SHP77 (cell line): ENCODE results near the gene COL25A1.
"Not testable (repeated sequence)": the region's sequence is repeated elsewhere in the genome, so short reads cannot be mapped to it uniquely, and the experiment has no call there.

Experiments used
- DNase-seq, 2 experiments: peaks; one replicate each; lab custom pipeline; 2025; lab: John Stamatoyannopoulos, UW

COL25A1 gene

DNA sequence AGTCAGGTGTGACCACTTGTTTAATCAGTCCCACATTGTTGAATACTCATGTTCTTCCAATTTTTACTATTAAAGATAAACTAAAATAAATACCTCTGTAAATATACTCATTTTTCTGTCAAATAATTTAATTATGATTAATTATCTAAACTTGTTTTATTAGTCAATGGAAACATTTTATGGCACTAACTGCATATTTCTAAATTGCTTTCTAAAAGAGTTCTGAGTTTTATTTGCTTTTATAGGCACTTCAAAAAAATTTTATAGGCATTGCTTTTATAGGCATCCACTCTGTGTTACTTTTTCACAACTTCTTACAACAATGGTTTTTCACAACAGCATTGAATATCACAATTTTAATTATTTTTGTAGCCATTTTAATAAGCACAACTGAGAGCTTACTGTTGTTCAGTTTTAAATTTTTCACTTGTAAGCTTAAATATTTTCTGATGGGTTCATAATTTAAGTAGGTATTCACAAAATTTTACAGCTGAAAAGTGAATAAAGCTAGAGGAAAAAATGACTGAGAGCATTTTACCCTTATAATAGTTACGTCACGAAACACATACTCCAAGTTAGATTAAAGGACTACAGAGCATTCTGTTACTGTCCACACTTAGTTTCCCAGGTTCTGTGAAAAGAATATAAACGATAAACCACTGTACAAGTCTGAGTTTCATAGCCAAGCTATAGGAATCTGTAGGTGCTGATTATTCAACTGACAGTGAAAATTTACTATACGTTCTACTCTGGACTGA is 398.8 kb downstream of the COL25A1 start:
- no peak for DNase-seq

DNA sequence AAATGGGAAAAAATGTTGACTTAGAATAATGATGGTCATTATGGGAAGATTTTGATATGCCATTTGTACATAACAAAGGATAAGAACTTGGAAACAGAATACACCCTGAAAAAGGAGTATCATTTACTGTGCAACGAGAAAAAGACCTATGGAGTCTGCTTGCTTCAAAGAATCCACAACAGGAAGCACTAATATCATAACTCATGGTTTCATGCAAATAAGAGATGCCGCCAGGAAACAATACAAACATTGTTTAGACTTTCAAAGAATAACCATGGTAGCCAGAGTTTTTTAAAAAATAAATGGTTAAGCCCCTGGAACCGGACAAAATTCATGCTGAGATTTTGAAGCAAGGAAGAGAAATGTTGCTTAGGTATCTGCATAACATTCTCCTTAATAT is 399.7 kb downstream of the COL25A1 start:
- no peak for DNase-seq

DNA sequence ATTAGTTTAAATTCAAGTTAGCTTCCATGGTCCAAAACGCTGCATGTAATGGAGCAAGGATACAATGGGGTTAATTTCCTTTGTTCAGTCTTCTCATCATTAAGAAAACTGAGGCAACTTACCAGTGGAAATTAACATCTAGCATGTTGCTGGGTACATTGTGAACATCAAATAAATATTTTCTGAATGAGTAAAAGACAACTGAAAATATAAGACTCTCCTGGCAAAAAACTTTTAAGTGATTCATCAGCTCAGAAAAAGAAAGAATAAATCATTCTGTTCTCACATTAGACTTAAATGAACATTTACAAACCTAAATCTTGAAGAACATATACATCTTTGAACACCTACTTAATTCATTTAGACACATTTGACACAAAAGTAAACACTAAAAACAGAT is 401.2 kb downstream of the COL25A1 start:
- DNase-seq = no peak

DNA sequence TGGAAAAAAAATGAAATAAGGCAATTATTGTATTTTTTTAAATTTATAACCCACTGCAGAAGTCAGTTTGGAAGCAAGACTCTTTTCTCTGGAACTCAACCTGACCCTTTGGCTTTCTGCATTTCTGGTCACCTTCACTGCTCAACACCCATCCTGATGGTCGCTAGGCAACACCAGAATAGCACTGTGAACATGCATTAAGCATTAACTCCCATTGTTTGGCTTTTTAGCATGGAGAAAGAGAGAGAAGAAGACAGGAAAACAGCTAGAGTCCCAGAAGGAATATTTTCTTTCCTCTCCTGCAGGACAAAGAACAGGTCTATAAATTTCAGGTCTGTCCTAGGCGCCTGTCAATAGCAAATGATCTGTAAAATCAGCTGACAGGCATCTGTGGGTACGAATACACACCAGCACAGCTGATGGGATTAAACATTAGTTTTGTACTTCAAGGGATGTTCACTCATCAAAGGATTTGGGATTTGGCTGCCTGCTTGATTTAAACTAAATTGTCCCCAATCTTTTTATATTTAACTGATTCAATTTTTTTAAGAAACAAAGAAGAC is 402.4 kb downstream of the COL25A1 start:
- no peak for DNase-seq

DNA sequence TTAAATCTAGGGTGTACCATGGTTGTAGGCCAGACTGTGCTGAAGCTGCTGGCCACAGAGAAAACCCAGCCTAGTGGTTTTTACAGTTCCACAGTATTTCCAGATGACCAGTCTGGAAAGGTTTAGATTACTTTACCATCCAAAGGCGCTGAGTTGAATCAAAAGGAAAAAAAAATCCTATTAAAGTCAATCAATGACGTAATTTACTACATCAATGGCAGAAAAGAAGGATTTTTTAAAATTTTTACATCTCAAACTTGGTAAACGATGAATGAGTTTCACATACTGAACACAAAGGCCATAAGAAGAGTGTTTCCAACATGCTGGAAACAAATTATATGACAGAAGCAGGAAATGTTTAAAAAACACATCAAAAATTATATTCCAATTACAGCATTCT is 409.0 kb downstream of the COL25A1 start:
- DNase-seq = no peak

DNA sequence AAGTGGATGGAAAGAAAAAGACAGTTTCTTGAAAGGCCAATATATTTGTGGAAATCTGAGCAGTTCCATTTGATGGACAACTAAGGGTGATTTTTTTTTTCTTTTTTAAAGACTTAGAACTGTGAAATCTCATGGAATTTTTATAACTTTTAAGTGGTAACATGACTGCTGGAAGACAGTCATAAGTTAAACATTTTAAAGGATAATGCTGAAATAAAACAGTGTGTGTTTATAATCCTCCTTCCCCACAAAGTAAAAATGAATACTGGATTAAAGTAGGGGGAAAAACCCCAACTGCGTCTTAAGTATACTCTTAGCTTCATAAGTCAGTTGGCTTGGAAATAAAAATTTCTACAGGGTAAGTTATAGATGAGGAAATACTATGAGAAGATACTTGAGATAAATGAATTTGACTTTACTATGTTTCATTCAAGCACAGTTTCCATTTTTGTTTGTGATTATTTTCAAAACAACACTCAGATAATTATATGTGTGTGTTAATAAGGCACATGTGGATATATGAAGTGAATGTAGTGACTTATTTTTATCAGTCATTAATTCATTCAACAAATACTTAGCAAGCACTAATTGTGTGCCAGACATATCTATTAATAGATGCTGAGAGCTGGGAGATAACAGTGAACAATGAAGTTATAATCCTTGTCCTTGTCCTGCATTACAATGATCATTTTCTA is 410.4 kb downstream of the COL25A1 start:
- DNase-seq = no peak

DNA sequence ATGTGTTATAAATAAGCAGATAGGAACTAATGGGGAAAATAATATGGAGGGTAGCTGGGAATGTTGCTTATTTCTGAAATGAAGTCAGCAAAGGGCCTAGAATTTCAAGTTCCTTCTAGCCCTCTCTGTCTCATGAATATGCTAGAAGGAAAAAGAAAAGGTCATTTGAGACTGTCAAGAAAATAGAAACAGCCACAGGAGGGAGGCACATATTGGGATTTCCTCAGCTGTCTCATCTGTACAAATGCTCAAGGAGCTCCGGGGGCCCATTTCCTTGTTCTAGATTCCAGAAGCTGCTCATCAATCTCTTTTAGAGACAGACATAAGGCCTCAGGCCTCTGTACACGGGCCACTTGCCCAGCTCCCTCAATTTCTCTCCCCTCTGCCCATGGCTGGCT is 412.0 kb downstream of the COL25A1 start:
- DNase-seq = no peak

DNA sequence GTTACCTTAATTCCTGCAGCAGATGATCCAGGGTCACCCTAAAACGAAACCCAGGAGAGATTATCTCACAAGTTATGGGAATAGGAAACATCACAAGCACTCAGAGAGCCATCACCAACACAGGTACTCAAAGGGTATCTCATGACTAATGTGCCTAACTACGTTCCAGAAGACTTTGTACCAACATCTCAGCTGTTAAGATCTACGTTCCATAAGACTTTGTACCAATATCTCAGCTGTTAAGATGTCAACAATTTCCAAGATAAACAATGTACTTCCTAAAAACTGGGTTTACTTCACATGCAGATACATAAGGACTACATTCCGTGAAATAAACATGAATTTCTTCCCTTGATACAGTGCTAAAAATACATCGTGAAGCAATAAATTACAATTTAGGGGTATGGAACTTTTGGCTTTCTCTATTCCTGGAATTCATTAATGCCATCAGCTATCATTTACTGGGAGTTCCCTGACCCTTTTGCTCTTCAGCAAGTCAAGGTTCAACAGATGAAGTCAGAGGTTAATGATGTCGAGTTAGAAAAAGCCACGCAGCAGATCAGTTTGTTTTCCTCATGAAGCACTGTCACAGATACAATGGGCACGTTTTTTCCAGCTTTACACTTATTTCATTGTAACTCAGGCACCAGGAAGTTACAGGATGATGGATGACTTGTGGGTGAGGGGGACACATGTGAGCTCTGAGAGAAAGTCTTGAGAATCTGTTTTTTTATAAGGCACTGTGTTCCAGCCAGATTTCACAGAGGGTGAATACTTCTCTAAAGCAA is 412.6 kb downstream of the COL25A1 start:
- DNase-seq = no peak

DNA sequence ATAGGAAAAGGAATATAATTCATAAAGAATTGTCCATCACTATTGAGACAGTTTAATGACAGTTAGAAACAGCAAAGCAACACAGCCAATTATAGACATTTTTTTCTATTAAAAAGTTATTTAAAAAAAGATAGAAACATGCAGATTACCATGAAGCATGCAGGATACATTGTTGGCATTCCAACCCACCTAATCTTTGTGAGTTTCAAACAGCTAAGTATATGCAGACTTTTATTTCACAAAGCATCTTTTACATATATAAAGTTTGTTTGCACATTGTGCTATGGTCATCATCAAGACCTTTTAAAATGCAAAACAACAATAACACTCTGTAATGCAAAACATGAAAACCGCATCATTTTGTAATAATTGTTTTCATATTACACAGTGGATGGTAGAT is 413.7 kb downstream of the COL25A1 start:
- no peak for DNase-seq

DNA sequence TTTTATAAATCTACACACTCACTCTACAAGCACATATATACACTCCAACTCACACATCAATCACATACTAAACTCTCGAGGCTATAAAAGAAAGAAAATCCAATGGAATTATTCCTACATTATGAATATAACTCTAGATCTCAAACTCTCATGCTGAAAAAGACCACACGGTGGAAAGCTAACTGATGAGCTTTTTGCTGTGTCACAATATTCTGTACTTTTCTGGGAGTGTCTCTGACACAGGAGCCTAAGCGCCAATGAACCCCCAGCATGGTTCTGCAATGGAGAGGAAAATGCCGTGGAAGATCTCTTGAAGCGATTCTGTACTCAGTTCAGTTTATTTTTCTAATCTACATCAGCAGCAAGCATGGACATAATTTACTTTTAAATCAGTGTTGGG is 415.4 kb downstream of the COL25A1 start:
- DNase-seq = no peak

DNA sequence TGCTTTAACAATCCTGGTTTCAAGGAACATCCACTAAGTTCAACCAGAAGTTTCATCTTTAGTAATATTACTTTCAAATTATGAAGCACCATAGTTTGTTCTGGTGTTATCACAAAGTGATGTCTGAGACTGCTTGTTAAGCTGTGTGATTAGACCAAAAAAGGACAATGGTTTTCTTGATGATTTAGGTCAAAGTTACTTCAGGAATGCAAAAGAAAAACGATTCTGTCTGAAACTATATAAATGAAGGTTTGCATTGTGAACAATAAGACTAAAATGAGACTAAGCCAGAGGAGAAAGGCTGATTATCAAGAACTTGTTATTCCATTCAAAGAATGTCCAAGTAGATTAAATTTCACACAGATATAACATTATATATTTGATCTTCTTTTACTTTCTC is 417.2 kb downstream of the COL25A1 start:
- DNase-seq = no peak

DNA sequence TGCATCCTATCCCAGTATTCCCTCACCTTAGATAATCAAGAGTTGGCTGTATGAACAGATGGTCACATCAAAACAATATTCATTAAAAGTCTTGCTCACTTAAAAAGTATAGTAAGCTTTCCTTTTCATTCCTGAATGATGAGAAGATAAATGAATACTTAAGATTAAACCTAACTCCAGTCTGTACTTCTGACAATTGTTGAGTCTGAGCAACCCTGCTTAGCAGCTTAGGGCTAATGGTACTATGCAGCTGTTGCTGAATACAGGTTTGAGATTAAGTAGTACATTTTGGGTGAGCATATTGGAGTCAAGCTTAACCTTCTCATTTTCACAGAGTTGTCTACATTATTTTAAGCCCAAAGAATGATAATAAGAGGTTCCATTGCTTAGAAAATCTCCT is 417.9 kb downstream of the COL25A1 start:
- DNase-seq = no peak

DNA sequence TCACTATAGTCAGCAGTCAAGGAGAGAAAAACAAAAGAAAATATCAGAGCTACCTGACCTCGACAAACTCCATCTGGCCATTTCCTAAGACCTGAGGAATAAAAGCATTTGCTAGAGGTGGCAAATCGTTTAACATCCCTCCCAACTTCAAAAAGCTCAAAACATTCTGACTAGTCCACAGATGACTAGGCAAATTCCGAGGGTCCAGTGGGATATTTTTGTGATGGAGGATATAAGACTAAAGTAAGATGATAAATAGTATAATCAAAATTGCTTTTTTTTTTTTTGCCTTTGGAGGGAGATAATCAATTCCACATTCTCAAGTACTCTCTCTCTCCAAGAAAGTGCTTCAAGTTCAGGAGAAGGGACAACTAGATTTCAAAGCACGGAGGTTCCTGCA is 420.5 kb downstream of the COL25A1 start:
- DNase-seq = no peak

DNA sequence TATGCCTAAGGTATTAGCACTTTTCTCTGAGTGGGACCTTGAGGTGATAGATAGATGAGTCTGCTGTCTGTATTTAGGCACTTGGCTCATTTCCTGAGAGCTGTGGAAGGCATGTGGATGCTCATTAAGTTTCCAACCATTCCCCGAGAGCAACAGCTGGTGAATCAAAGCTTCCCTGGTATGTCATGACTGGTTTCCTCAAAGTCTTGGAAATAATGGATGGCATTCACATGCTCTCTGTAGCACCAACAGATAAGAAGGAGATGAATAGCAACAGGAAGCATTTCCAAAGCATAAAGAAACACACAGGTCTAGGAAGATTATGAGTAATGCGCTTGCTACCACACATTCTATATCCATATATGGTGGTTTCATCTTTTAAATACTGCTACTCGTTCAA is 421.3 kb downstream of the COL25A1 start:
- DNase-seq = no peak

DNA sequence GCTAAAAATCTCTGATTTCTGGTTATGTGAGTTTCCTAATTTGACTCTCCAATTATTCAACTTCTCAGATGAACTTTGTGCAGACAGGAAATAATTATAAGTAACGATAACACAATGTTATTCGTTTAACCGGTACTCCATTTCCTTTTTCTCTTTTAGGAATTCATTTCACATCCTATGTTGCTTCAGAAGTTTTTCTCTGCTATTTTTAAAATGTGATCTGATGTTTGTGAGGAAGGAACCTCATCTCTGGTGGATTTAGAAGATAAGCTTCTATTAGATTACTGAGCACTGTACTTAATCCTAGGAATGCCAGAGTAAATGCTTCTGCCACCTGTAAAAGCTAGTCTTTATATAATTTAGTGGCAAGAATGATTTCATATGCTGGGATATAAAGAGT is 423.7 kb downstream of the COL25A1 start:
- no peak for DNase-seq

DNA sequence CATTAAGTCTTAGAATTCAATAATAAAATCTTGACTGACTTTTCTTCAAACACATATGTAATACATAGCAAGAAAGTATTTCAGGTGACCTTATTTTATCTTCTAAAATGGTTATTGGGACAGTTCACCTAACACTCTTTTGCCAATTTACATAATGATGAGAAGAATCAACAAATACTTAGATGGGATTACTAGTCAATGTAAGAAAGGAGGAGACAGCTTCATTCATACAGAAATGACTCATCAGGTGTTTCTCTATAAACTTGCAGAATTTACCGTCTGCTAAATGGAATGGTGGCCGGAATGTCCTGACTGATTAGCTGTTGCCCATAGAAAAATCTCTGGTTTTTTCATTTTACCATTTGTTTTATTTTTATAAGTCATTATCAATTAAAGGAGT is 424.6 kb downstream of the COL25A1 start:
- DNase-seq = no peak

DNA sequence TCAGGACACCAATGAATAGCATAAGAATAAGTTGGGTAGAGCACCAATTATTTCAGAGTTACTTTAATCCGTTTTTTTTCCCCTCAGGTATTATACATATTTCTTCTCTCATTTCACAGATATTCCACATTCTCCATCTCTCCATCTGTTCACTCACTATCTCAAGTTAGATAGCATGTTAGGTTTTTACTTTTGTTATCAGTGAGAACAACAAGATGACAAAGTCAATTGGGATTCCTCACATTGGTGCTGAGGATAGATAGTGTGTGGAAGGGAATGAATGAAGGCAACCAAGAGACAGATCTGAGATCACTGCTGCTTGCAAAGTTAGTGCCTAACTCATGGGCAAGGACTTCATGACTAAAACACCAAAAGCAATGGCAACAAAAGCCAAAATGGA is 427.7 kb downstream of the COL25A1 start:
- DNase-seq = no peak

DNA sequence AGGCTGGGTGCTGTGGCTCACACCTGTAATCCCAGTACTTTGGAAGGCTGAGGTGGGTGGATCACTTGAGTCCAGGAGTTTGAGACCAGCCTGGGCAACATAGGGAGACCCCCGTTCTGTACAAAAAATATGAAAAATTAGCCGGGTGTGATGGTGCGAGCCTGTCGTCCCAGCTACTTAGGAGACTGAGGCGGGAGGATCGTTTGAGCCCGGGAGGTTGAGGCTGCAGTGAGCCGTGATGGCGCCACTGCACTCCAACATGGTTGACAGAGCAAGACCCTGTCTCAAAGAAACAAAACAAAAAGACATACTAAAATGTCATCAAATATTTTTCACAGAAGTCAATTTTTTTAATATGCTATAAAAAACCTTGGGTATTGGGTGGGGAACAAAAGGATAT is 432.5 kb downstream of the COL25A1 start:
- not testable (repeated sequence) for DNase-seq

DNA sequence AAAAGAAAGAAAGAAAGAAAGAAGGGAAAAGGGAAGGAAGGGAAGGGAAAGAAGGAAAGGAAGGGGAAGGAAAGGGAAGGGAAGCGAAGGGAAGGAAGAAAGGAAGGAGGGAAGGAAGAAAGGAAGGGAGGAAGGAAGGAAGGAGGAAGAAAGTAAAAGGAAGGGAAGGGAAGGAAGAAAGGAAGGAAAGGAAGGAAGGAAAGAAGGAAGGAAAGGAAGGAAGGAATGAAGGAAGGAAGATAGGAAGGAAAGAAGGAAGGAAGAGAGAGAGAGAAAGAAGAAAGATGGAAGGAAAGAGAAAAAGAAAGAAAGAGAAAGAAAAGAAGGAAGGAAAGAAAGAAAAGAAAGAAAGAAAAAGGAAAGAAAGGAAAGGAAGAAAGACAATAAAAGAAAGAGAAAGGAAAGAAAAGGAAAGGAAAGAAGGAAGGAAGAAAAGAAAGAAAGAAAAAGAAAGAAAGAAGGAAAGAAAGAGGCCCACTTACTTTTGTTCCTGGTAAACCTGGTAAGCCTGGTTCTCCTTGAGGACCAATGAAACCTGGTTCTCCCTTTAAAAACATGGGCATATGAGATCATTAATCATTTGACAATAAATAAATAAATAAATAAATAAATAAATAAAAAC is 433.7 kb downstream of the COL25A1 start:
- DNase-seq = no peak

DNA sequence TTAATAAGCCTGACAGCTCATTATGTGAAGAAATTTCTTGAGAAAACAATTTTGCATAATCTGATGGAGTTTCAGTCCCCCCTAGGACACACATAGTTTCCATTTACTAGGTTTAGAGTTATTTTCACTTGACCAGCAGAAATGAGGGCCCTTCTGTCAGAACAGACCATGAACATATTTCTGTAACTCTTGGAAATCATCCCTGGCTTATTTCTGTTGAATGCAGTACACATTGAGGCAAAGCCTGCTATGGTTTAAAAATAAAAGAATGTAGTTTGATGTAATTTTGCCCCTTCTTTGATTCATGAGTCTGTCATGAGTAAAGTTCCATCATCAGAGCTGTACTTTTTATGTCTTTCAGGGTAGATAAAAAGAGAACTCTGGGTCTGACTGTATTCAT is 435.0 kb downstream of the COL25A1 start:
- no peak for DNase-seq

DNA sequence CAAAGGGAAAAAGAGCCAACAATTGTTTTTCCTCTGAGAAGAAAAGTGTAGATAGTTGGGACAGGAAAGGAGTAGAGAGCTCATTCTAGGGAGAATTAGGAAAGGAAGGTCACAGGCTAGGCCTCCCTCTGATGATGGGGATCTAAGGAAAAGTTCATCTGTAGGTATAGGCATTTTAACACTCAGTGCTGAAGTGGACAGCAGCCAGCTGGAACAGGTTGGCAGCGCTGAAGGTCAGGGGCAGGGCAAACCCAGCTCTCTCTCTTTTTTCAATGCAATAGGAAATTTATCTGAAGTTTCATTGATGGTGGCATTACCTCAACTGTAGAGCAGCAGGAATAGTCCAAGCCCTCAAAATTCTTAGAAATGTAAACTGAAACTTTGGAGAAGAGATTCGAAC is 441.1 kb downstream of the COL25A1 start:
- no peak for DNase-seq

DNA sequence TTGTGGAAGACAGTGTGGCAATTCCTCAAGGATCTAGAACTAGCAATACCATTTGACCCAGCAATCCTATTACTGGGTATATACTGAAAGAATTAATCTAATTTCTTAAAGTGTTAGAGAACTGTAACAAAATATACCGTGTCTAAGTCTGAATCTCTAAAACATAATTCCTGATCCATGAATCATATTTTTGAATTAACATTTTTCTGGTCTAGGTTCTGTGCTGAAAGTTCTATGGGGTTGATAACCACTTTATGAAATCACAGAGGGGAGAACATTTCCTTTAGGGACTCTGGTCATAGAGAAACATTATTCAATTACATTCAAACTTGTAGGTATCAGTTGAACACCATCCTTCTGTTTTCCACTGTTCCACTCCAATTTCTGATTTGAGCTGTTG is 447.7 kb downstream of the COL25A1 start:
- no peak for DNase-seq
